Measurements from ENCODE around the gene SYK. TPM values are rescaled to one million over a fixed set of nuclear protein-coding genes. Genes with fewer than 3 reads are reported as not detected.
"Not testable (repeated sequence)": the region's sequence is repeated elsewhere in the genome, so short reads cannot be mapped to it uniquely, and the experiment has no call there.

SYK gene
- 10 to 100 TPM; 15.0 to 31.5 TPM for total RNA-seq
- 10 to 100 TPM in 1 of 2 donors, 1 to 10 TPM in 1; 2.1 to 11.5 TPM for polyA plus RNA-seq
- long read RNA-seq, donor 1, full-length matches to known transcripts = 74 of 101 reads
- long read RNA-seq, donor 1, partial matches to known transcripts = 15 of 101 reads
- long read RNA-seq, donor 1, other reads (novel, unspliced or antisense) = 12 of 101 reads
- long read RNA-seq, donor 2, full-length matches to known transcripts = 9 of 21 reads
- long read RNA-seq, donor 2, partial matches to known transcripts = 5 of 21 reads
- long read RNA-seq, donor 2, other reads (novel, unspliced or antisense) = 7 of 21 reads

- 2 to 3% methylated on average over 45 to 64 of the region's 64 CpGs for WGBS, 2 donors
Observed at GRCh38 chr9:90801241-90801972, at the start of gene SYK. Gene SYK (plus strand): TSS chr9:90801819. CDS start chr9:90843899, 42,080 bp downstream.

GRCh38 chr9:90755514-90756371 is 45.9 kb upstream of the SYK start:
- ATAC-seq (ENCODE audit: low FRiP score); H3K36me3 ChIP-seq (ENCODE audit: control insufficient read depth in 1 of 2, insufficient read depth in 2 of 2, low read length in 1 of 2); H3K27ac ChIP-seq (ENCODE audit: low read depth in 1 of 2, low read length in 2 of 2); intact Hi-C loops (cut with DNase I); H3K4me3 ChIP-seq (ENCODE audit: low read length in 2 of 2); H3K4me1 ChIP-seq (ENCODE audit: control insufficient read depth in 1 of 2, insufficient read depth in 2 of 2, low read length in 2 of 2); H3K27me3 ChIP-seq (ENCODE audit: control insufficient read depth in 1 of 2, insufficient read depth in 2 of 2, low read length in 1 of 2); DNase-seq; H3K9me3 ChIP-seq (ENCODE audit: control insufficient read depth, low read length): not testable (repeated sequence)
- WGBS, 2 donors = 57 to 64% methylated on average over 11 to 13 of the region's 13 CpGs

More at GRCh38 chr9:90801241-90801972, at the start of gene SYK:
- Histone ChIP-seq H3K4me1 (ENCODE audit: control insufficient read depth in 1 of 2, insufficient read depth in 2 of 2, low read length in 2 of 2) (no peaks in the 10 kb centered on the region), H3K4me3 (ENCODE audit: low read length in 2 of 2) (no peak within 1 kb of the TSS), H3K27me3 (ENCODE audit: control insufficient read depth in 1 of 2, insufficient read depth in 2 of 2, low read length in 1 of 2) (peaks cover 0 to 2% of the 10 kb centered on the region in 2 donors), H3K9me3 (ENCODE audit: control insufficient read depth, low read length) (peaks cover 1% of the 10 kb centered on the region), H3K27ac (ENCODE audit: low read depth in 1 of 2, low read length in 2 of 2) (no peak within 1 kb of the TSS), H3K36me3 (ENCODE audit: control insufficient read depth in 1 of 2, insufficient read depth in 2 of 2, low read length in 1 of 2) (no peaks in the 10 kb centered on the region)
- ATAC-seq (ENCODE audit: low FRiP score) = peak; percentile 63
- intact Hi-C loops (cut with DNase I) = no loop called here
- DNase-seq = peak; percentile 81 to 82

- H3K27ac ChIP-seq (ENCODE audit: low read depth in 1 of 2, low read length in 2 of 2); H3K36me3 ChIP-seq (ENCODE audit: control insufficient read depth in 1 of 2, insufficient read depth in 2 of 2, low read length in 1 of 2); H3K4me3 ChIP-seq (ENCODE audit: low read length in 2 of 2); H3K27me3 ChIP-seq (ENCODE audit: control insufficient read depth in 1 of 2, insufficient read depth in 2 of 2, low read length in 1 of 2); DNase-seq; H3K4me1 ChIP-seq (ENCODE audit: control insufficient read depth in 1 of 2, insufficient read depth in 2 of 2, low read length in 2 of 2); ATAC-seq (ENCODE audit: low FRiP score); H3K9me3 ChIP-seq (ENCODE audit: control insufficient read depth, low read length); intact Hi-C loops (cut with DNase I): not testable (repeated sequence)
- 75 to 84% methylated on average over 14 of the region's 14 CpGs for WGBS, 2 donors
Observed at GRCh38 chr9:90760577-90760976, 41.0 kb upstream of the SYK start.

- DNase-seq (no peak), ATAC-seq (ENCODE audit: low FRiP score) (no peak)
- no peak overlapping the region for H3K27ac ChIP-seq (ENCODE audit: low read depth in 1 of 2, low read length in 2 of 2)
- no peaks in the 10 kb centered on the region for H3K4me1 ChIP-seq (ENCODE audit: control insufficient read depth in 1 of 2, insufficient read depth in 2 of 2, low read length in 2 of 2)
- H3K27me3 ChIP-seq (ENCODE audit: control insufficient read depth in 1 of 2, insufficient read depth in 2 of 2, low read length in 1 of 2) = no peaks in the 10 kb centered on the region
- intact Hi-C loops (cut with DNase I) = no loop called here
- no peaks in the 10 kb centered on the region for H3K36me3 ChIP-seq (ENCODE audit: control insufficient read depth in 1 of 2, insufficient read depth in 2 of 2, low read length in 1 of 2)
- H3K4me3 ChIP-seq (ENCODE audit: low read length in 2 of 2) = no peak overlapping the region
- H3K9me3 ChIP-seq (ENCODE audit: control insufficient read depth, low read length) = no peaks in the 10 kb centered on the region
Observed at GRCh38 chr9:90766731-90767130, 34.9 kb upstream of the SYK start.

GRCh38 chr9:90767523-90768100 is 34.0 kb upstream of the SYK start:
- no peak for ATAC-seq (ENCODE audit: low FRiP score)
- 86 to 92% methylated on average over 1 of the region's 1 CpG for WGBS, 2 donors
- intact Hi-C loops (cut with DNase I) = no loop called here
- DNase-seq = no peak
- no peaks in the 10 kb centered on the region for H3K36me3 ChIP-seq (ENCODE audit: control insufficient read depth in 1 of 2, insufficient read depth in 2 of 2, low read length in 1 of 2)
- H3K27ac ChIP-seq (ENCODE audit: low read depth in 1 of 2, low read length in 2 of 2) = no peak overlapping the region
- no peaks in the 10 kb centered on the region for H3K4me1 ChIP-seq (ENCODE audit: control insufficient read depth in 1 of 2, insufficient read depth in 2 of 2, low read length in 2 of 2)
- no peaks in the 10 kb centered on the region for H3K27me3 ChIP-seq (ENCODE audit: control insufficient read depth in 1 of 2, insufficient read depth in 2 of 2, low read length in 1 of 2)
- H3K4me3 ChIP-seq (ENCODE audit: low read length in 2 of 2) = no peak overlapping the region
- H3K9me3 ChIP-seq (ENCODE audit: control insufficient read depth, low read length) = no peaks in the 10 kb centered on the region

- Histone ChIP-seq H3K27ac (ENCODE audit: low read depth in 1 of 2, low read length in 2 of 2) (no peak overlapping the region), H3K9me3 (ENCODE audit: control insufficient read depth, low read length) (no peaks in the 10 kb centered on the region), H3K4me1 (ENCODE audit: control insufficient read depth in 1 of 2, insufficient read depth in 2 of 2, low read length in 2 of 2) (no peaks in the 10 kb centered on the region), H3K4me3 (ENCODE audit: low read length in 2 of 2) (no peak overlapping the region), H3K27me3 (ENCODE audit: control insufficient read depth in 1 of 2, insufficient read depth in 2 of 2, low read length in 1 of 2) (no peaks in the 10 kb centered on the region), H3K36me3 (ENCODE audit: control insufficient read depth in 1 of 2, insufficient read depth in 2 of 2, low read length in 1 of 2) (no peaks in the 10 kb centered on the region)
- DNase-seq = no peak
- 93 to 94% methylated on average over 2 of the region's 2 CpGs for WGBS, 2 donors
- intact Hi-C loops (cut with DNase I) = no loop called here
- no peak for ATAC-seq (ENCODE audit: low FRiP score)
Observed at GRCh38 chr9:90770182-90770738, 31.4 kb upstream of the SYK start.

GRCh38 chr9:90770927-90771326 is 30.7 kb upstream of the SYK start:
- Histone ChIP-seq H3K27ac (ENCODE audit: low read depth in 1 of 2, low read length in 2 of 2) (no peak overlapping the region), H3K36me3 (ENCODE audit: control insufficient read depth in 1 of 2, insufficient read depth in 2 of 2, low read length in 1 of 2) (no peaks in the 10 kb centered on the region), H3K27me3 (ENCODE audit: control insufficient read depth in 1 of 2, insufficient read depth in 2 of 2, low read length in 1 of 2) (no peaks in the 10 kb centered on the region), H3K4me3 (ENCODE audit: low read length in 2 of 2) (no peak overlapping the region), H3K4me1 (ENCODE audit: control insufficient read depth in 1 of 2, insufficient read depth in 2 of 2, low read length in 2 of 2) (no peaks in the 10 kb centered on the region), H3K9me3 (ENCODE audit: control insufficient read depth, low read length) (no peaks in the 10 kb centered on the region)
- WGBS, 2 donors = 62 to 67% methylated on average over 3 of the region's 3 CpGs
- DNase-seq (no peak), ATAC-seq (ENCODE audit: low FRiP score) (no peak)
- intact Hi-C loops (cut with DNase I) = no loop called here

GRCh38 chr9:90772386-90772785 is 29.2 kb upstream of the SYK start:
- no peaks in the 10 kb centered on the region for H3K9me3 ChIP-seq (ENCODE audit: control insufficient read depth, low read length)
- no peaks in the 10 kb centered on the region for H3K36me3 ChIP-seq (ENCODE audit: control insufficient read depth in 1 of 2, insufficient read depth in 2 of 2, low read length in 1 of 2)
- WGBS, 2 donors = 82 to 94% methylated on average over 1 of the region's 1 CpG
- H3K4me3 ChIP-seq (ENCODE audit: low read length in 2 of 2) = no peak overlapping the region
- H3K27me3 ChIP-seq (ENCODE audit: control insufficient read depth in 1 of 2, insufficient read depth in 2 of 2, low read length in 1 of 2) = no peaks in the 10 kb centered on the region
- no peaks in the 10 kb centered on the region for H3K4me1 ChIP-seq (ENCODE audit: control insufficient read depth in 1 of 2, insufficient read depth in 2 of 2, low read length in 2 of 2)
- no peak overlapping the region for H3K27ac ChIP-seq (ENCODE audit: low read depth in 1 of 2, low read length in 2 of 2)
- ATAC-seq (ENCODE audit: low FRiP score) = no peak
- intact Hi-C loops (cut with DNase I) = no loop called here
- DNase-seq = no peak
